GM12878 (cell line): ENCODE measurements around the gene UGGT1. TPM values are rescaled to one million over a fixed set of nuclear protein-coding genes. Genes with fewer than 3 reads are reported as not detected.

ENCODE experiments used
- ATAC-seq: fragments of 200-7000 bp; cut with Tn5 transposase; 3 replicates; pipeline ENCODE4 v1.9.1; 2020; ENCODE audit warnings: mild to moderate bottlenecking, moderate library complexity
- BruUV-seq: library from RNA; stranded (reverse); fragments of 400-500 nt; replicated peaks from 2 replicates; lab custom pipeline; 2021; lab: Mats Ljungman, UMichigan
- CTCF ChIA-PET: fragments of 300-600 bp; sonication (Branson Sonifier 250); formaldehyde crosslinking; extraction: SDS; loops from one replicate; lab custom pipeline; 2021; ENCODE audit warnings: inconsistent platforms; lab: Yijun Ruan, JAX
- POLR2A ChIA-PET: fragments of 350-600 bp; formaldehyde crosslinking; extraction: SDS; loops from one replicate; lab custom pipeline; 2021; ENCODE audit warnings: inconsistent platforms; lab: Charles Lee
- RAD21 ChIA-PET: fragments of 300-600 bp; sonication (Branson Sonifier 250); formaldehyde crosslinking; loops from one replicate; lab custom pipeline; 2023; ENCODE audit warnings: antibody characterized with exemption; ENCODE audit not compliant: unreplicated experiment; lab: Charles Lee
- SMC1A ChIA-PET: fragments of 300-600 bp; sonication (Branson Sonifier 250); formaldehyde crosslinking; loops from one replicate; lab custom pipeline; 2023; ENCODE audit not compliant: unreplicated experiment, uncharacterized antibody; lab: Charles Lee
- DNase-seq: peaks from one replicate; pipeline ENCODE4 v3.0.0-alpha.2; 2011; ENCODE audit warnings: low read depth, low spot score
- FAIRE-seq: peaks from 3 replicates; lab custom pipeline; 2011; peaks lifted over from hg19 to GRCh38; lab: Jason Lieb, UNC
- H2AFZ ChIP-seq: 2 replicates; pipeline ENCODE4 v1.6.0; 2011; ENCODE audit warnings: low read depth, low read length, control low read depth; ENCODE audit not compliant: control insufficient read depth
- H3K27ac ChIP-seq: 2 replicates; pipeline ENCODE4 v1.5.1; 2011; ENCODE audit warnings: control low read depth; ENCODE audit not compliant: control insufficient read depth, insufficient read depth
- H3K27me3 ChIP-seq, 2 experiments: replicated peaks in 1 of 2; 2 replicates each; pipeline versions ENCODE4 v1.6.0 to v1.6.1; 2011; ENCODE audit warnings: low read length in 1 of 2; ENCODE audit not compliant: control insufficient read depth in 2 of 2, insufficient read depth in 2 of 2
- H3K36me3 ChIP-seq, 2 experiments: 2 replicates each; pipeline ENCODE4 v1.5.1; 2011; ENCODE audit warnings: low read length in 1 of 2; ENCODE audit not compliant: control insufficient read depth in 2 of 2, insufficient read depth in 2 of 2
- H3K4me1 ChIP-seq: 2 replicates; pipeline ENCODE4 v1.6.1; 2011; ENCODE audit warnings: mild to moderate bottlenecking, low read length, moderate library complexity, mixed read lengths; ENCODE audit not compliant: control insufficient read depth, insufficient read depth
- H3K4me2 ChIP-seq: 2 replicates; pipeline ENCODE4 v1.6.0; 2011; ENCODE audit warnings: control low read depth; ENCODE audit not compliant: control insufficient read depth, insufficient read depth
- H3K4me3 ChIP-seq: fragments of 200-600 bp; sonication (generic); 2 replicates; pipeline ENCODE4 v1.5.1; 2016
- H3K79me2 ChIP-seq: 2 replicates; pipeline ENCODE4 v1.6.0; 2011; ENCODE audit warnings: low read length; ENCODE audit not compliant: control insufficient read depth, insufficient read depth
- H3K9ac ChIP-seq: 2 replicates; pipeline ENCODE4 v1.8.0; 2011; ENCODE audit warnings: low read length, control low read depth, mixed read lengths; ENCODE audit not compliant: control insufficient read depth, insufficient read depth
- H3K9me3 ChIP-seq: replicated peaks from 3 replicates; pipeline ENCODE4 v1.5.1; 2011; ENCODE audit warnings: mild to moderate bottlenecking, low read length; ENCODE audit not compliant: control insufficient read depth, insufficient read depth
- H4K20me1 ChIP-seq: 2 replicates; pipeline ENCODE4 v1.6.0; 2011; ENCODE audit not compliant: control insufficient read depth, insufficient read depth
- BACH1 ChIP-seq: fragments of 450-650 bp; IDR thresholded peaks from 2 replicates; pipeline ENCODE4 v1.6.1; 2017; ENCODE audit warnings: mild to moderate bottlenecking, borderline replicate concordance
- BRCA1 ChIP-seq: IDR thresholded peaks from 2 replicates; pipeline ENCODE4 v1.6.1; 2011; ENCODE audit warnings: low read depth, low read length, improper control_type of control experiment
- FOS ChIP-seq: IDR thresholded peaks from 3 replicates; pipeline ENCODE4 v1.6.1; 2011; ENCODE audit warnings: borderline replicate concordance; ENCODE audit not compliant: insufficient read length; ENCODE audit errors: extremely low read depth
- HDAC6 ChIP-seq: fragments of 200-600 bp; sonication (generic); IDR thresholded peaks from one replicate; pipeline ENCODE4 v1.8.0; 2017; ENCODE audit warnings: antibody characterized with exemption; ENCODE audit not compliant: unreplicated experiment
- HSF1 ChIP-seq: fragments of 150-350 bp; IDR thresholded peaks from 2 replicates; pipeline ENCODE4 v1.6.1; 2014; ENCODE audit warnings: mild to moderate bottlenecking, low read depth, low read length
- IRF4 ChIP-seq: IDR thresholded peaks from 2 replicates; pipeline ENCODE4 v1.6.1; 2011; ENCODE audit warnings: low read depth, low read length
- IRF5 ChIP-seq: fragments of 450-650 bp; IDR thresholded peaks from 2 replicates; pipeline ENCODE4 v1.6.1; 2017; ENCODE audit warnings: borderline replicate concordance
- JUNB ChIP-seq: IDR thresholded peaks from 2 replicates; pipeline ENCODE4 v1.6.1; 2016; ENCODE audit warnings: antibody characterized with exemption, mild to moderate bottlenecking
- LARP7 ChIP-seq: fragments of 450-650 bp; IDR thresholded peaks from 2 replicates; pipeline ENCODE4 v1.6.1; 2017; ENCODE audit warnings: mild to moderate bottlenecking
- POLR2AphosphoS5 ChIP-seq: IDR thresholded peaks from 2 replicates; pipeline ENCODE4 v1.6.1; 2011; ENCODE audit warnings: mild to moderate bottlenecking, low read length, inconsistent platforms
- RFX5 ChIP-seq: IDR thresholded peaks from 2 replicates; pipeline ENCODE4 v1.6.1; 2011; ENCODE audit warnings: low read depth, low read length, improper control_type of control experiment
- RUNX3 ChIP-seq: IDR thresholded peaks from 2 replicates; pipeline ENCODE4 v1.6.1; 2012; ENCODE audit warnings: low read length, inconsistent platforms
- SREBF2 ChIP-seq: IDR thresholded peaks from 2 replicates; pipeline ENCODE4 v1.6.1; 2012; ENCODE audit warnings: mild to moderate bottlenecking, low read length
- SRF ChIP-seq, 2 experiments: IDR thresholded peaks; 2 replicates each; pipeline ENCODE4 v1.6.1; 2011; ENCODE audit warnings: low read depth in 2 of 2, low read length in 2 of 2, mild to moderate bottlenecking in 1 of 2, moderate library complexity in 1 of 2
- ZNF207 ChIP-seq: fragments of 450-650 bp; IDR thresholded peaks from 2 replicates; pipeline ENCODE4 v1.6.1; 2014; ENCODE audit warnings: antibody characterized with exemption, mild to moderate bottlenecking, borderline replicate concordance
- ZNF217 ChIP-seq: fragments of 450-650 bp; IDR thresholded peaks from 2 replicates; pipeline ENCODE4 v1.6.1; 2017; ENCODE audit warnings: antibody characterized with exemption, mild to moderate bottlenecking
- ZNF384 ChIP-seq: IDR thresholded peaks from 2 replicates; pipeline ENCODE4 v1.6.1; 2012; ENCODE audit warnings: low read depth, mild to moderate bottlenecking, low read length, improper control_type of control experiment, borderline replicate concordance
- ZZZ3 ChIP-seq: IDR thresholded peaks from 2 replicates; pipeline ENCODE4 v1.6.1; 2011; ENCODE audit warnings: low read depth; ENCODE audit not compliant: control insufficient read depth, insufficient read length
- WGBS: methylation state at CpG from one replicate; pipeline ENCODE4 v1.1.6; 2016; ENCODE audit warnings: low lambda C conversion rate; ENCODE audit not compliant: insufficient replicate concordance, insufficient coverage; ENCODE audit errors: missing lambda C conversion rate; 5-methylcytosine and 5-hydroxymethylcytosine counted together
- in situ Hi-C: fragments of 300-500 bp; cut with MboI; formaldehyde crosslinking; loops from 9 replicates; pipeline ENCODE4 v1.14.3; 2018; ENCODE audit warnings: mixed read lengths
- intact Hi-C: fragments of 100-400 bp; cut with micrococcal nuclease; formaldehyde crosslinking; loops from one replicate; pipeline ENCODE4 v1.14.2; 2022; ENCODE audit not compliant: unreplicated experiment
- polyA plus RNA-seq, 11 experiments: library from polyadenylated mRNA; depleted of rRNA in 4 of 11; unstranded in 6 of 11; stranded (reverse) in 5 of 11; fragments of >200 nt; fragmentation: Nextera tagmentation in 4 of 11; fragmentation: Illumina TruSeq in 1 of 11; extraction: Ambion mirVana in 4 of 11; extraction: Trizol in 1 of 11; gene quantifications; 1 replicate in 1 of 11; 2 replicates in 10 of 11; pipeline versions ENCODE4 v1.2.1 to v1.2.3, GENCODE V29; 2011 to 2016; ENCODE audit warnings: inconsistent platforms in 2 of 11, missing spikeins in 2 of 11, low read depth in 1 of 11
- total RNA-seq, 4 experiments: library from RNA; depleted of rRNA in 3 of 4; stranded (reverse); fragments of >200 nt in 3 of 4; fragmentation: Illumina TruSeq in 1 of 4; extraction: Trizol in 1 of 4; gene quantifications; 2 replicates each; pipeline versions ENCODE4 v1.2.1 to v1.2.3, GENCODE V29; 2013 to 2021

UGGT1 gene
- total and polyA plus RNA-seq, 10 of the 15 experiments (the other 5 are each of a cell fraction or from before 2014, with no cell fraction given), result 4.1 to 49.8 (median 28.5) TPM

GRCh38 chr2:128185576-128185975, 94.6 kb downstream of the UGGT1 start:
- FAIRE-seq, result no peak
- Histone ChIP-seq H3K27me3 (no peaks in the 10 kb centered on the region), H2AFZ (no peak overlapping the region), H3K79me2 (no peaks in the 10 kb centered on the region), H3K27ac (no peak overlapping the region), H3K9me3 (no peaks in the 10 kb centered on the region), H3K36me3 (peaks cover 7 to 45% of the 10 kb centered on the region in 2 experiments), H3K9ac (no peak overlapping the region), H3K4me3 (no peak overlapping the region), H3K4me1 (no peaks in the 10 kb centered on the region), H4K20me1 (no peaks in the 10 kb centered on the region), H3K4me2 (no peak overlapping the region)
- ChIA-PET SMC1A (no interaction called here), POLR2A (no interaction called here), RAD21 (no interaction called here), CTCF (no interaction called here)
- intact Hi-C loops, result no loop called here
- ATAC-seq, result no peak
- TF ChIP-seq IRF4 (no peak), SREBF2 (no peak), SRF (IDR thresholded peaks at IDR 0.05; ENCODE audit: low read depth in 2 of 2, low read length in 2 of 2) (no peak), LARP7 (no peak), ZZZ3 (no peak), RUNX3 (no peak), ZNF207 (no peak), FOS (no peak), ZNF217 (no peak), HSF1 (no peak), POLR2AphosphoS5 (no peak), ZNF384 (no peak), IRF5 (no peak), RFX5 (no peak), JUNB (no peak), BACH1 (no peak), HDAC6 (no peak), BRCA1 (no peak)
- in situ Hi-C loops, result no loop called here
- 96% methylated on average over 6 of the region's 6 CpGs for WGBS
- BruUV-seq, result no TSS peak
- no peak for DNase-seq
